WTC11 (cell line): ENCODE results near the gene LAMP1.
"Not testable (repeated sequence)": the region's sequence is repeated elsewhere in the genome, so short reads cannot be mapped to it uniquely, and the experiment has no call there.

ENCODE experiments used
- ARID4B ChIP-seq: sonication (generic); formaldehyde crosslinking; IDR thresholded peaks from 2 replicates; pipeline ENCODE4 v1.8.0; 2023; ENCODE audit warnings: missing genetic modification reagents, mild to moderate bottlenecking, borderline replicate concordance
- CTCF ChIP-seq: fragments of 200-600 bp; IDR thresholded peaks from 2 replicates; pipeline ENCODE4 v1.8.0; 2022; ENCODE audit warnings: antibody characterized with exemption
- FOXJ3 ChIP-seq: sonication (generic); formaldehyde crosslinking; IDR thresholded peaks from 2 replicates; pipeline ENCODE4 v1.9.0; 2021; ENCODE audit warnings: missing genetic modification reagents, mild to moderate bottlenecking, borderline replicate concordance
- GABPB1 ChIP-seq: sonication (generic); formaldehyde crosslinking; IDR thresholded peaks from 2 replicates; pipeline ENCODE4 v1.8.1; 2023; ENCODE audit warnings: mild to moderate bottlenecking, missing genetic modification reagents
- HMGXB4 ChIP-seq: sonication (generic); formaldehyde crosslinking; IDR thresholded peaks from 2 replicates; pipeline ENCODE4 v1.8.1; 2023; ENCODE audit warnings: mild to moderate bottlenecking, moderate library complexity, missing genetic modification reagents
- RELA ChIP-seq: sonication (generic); formaldehyde crosslinking; IDR thresholded peaks from 2 replicates; pipeline ENCODE4 v1.8.1; 2022; ENCODE audit warnings: missing genetic modification reagents, mild to moderate bottlenecking, borderline replicate concordance
- SMAD3 ChIP-seq: sonication (generic); formaldehyde crosslinking; IDR thresholded peaks from 2 replicates; pipeline ENCODE4 v1.8.0; 2022; ENCODE audit warnings: missing genetic modification reagents, mild to moderate bottlenecking, borderline replicate concordance
- SP1 ChIP-seq: sonication (generic); formaldehyde crosslinking; conservative IDR thresholded peaks from 2 replicates; pipeline ENCODE4 v1.8.1; 2022; ENCODE audit warnings: missing genetic modification reagents
- STAT6 ChIP-seq: sonication (generic); formaldehyde crosslinking; conservative IDR thresholded peaks from 2 replicates; pipeline ENCODE4 v1.8.1; 2023; ENCODE audit warnings: mild to moderate bottlenecking, low read depth, missing genetic modification reagents, moderate library complexity
- TCF7 ChIP-seq: sonication (generic); formaldehyde crosslinking; IDR thresholded peaks from 2 replicates; pipeline ENCODE4 v1.8.0; 2022; ENCODE audit warnings: mild to moderate bottlenecking, low read depth, missing genetic modification reagents, moderate library complexity
- TEAD4 ChIP-seq: sonication (generic); formaldehyde crosslinking; IDR thresholded peaks from 2 replicates; pipeline ENCODE4 v1.8.0; 2022; ENCODE audit warnings: mild to moderate bottlenecking, missing genetic modification reagents
- USF2 ChIP-seq: sonication (generic); formaldehyde crosslinking; IDR thresholded peaks from 2 replicates; pipeline ENCODE4 v1.8.1; 2023; ENCODE audit warnings: mild to moderate bottlenecking, missing genetic modification reagents, moderate library complexity
- ZNF138 ChIP-seq: sonication (generic); formaldehyde crosslinking; conservative IDR thresholded peaks from 2 replicates; pipeline ENCODE4 v1.8.1; 2022; ENCODE audit warnings: mild to moderate bottlenecking, moderate library complexity, missing genetic modification reagents
- ZNF232 ChIP-seq: sonication (generic); formaldehyde crosslinking; IDR thresholded peaks from 2 replicates; pipeline ENCODE4 v1.8.0; 2022; ENCODE audit warnings: mild to moderate bottlenecking, missing genetic modification reagents

GRCh38 chr13:113257908-113258307 lies 39.1 kb upstream of the LAMP1 start:
- TF ChIP-seq CTCF; SP1 (CRISPR knock-in tag); ARID4B; GABPB1 (CRISPR knock-in tag); USF2 (CRISPR knock-in tag); TCF7; HMGXB4 (CRISPR knock-in tag); TEAD4 (CRISPR knock-in tag); ZNF232 (CRISPR knock-in tag); STAT6 (CRISPR knock-in tag); FOXJ3 (CRISPR knock-in tag); SMAD3 (CRISPR knock-in tag); ZNF138; RELA: not testable (repeated sequence)
